Calu3 (cell line): ENCODE data around the gene ASZ1. TPM values are rescaled to one million over a fixed set of nuclear protein-coding genes. Genes with fewer than 3 reads are reported as not detected.

Experiments used
- Bru-seq: library from RNA; stranded (reverse); fragments of 400-500 nt; gene quantifications from one replicate; lab custom pipeline; 2021; lab: Mats Ljungman, UMichigan
- BruChase-seq, 2 experiments: library from RNA; stranded (reverse); fragments of 400-500 nt; gene quantifications; one replicate each; lab custom pipeline; 2021; lab: Mats Ljungman, UMichigan
- BruUV-seq: library from RNA; stranded (reverse); fragments of 400-500 nt; replicated peaks from 2 replicates; lab custom pipeline; 2021; lab: Mats Ljungman, UMichigan
- CTCF ChIA-PET: fragments of 300-600 bp; sonication (Branson Sonifier 250); formaldehyde crosslinking; loops from one replicate; lab custom pipeline; 2022; ENCODE audit warnings: antibody characterized with exemption; lab: Charles Lee
- DNase-seq: peaks from one replicate; pipeline ENCODE4 v3.0.0; 2022
- H3K27ac Mint-ChIP-seq: one replicate; pipeline ENCODE4 v1.8.0; 2022; ENCODE audit warnings: mixed read lengths; ENCODE audit not compliant: unreplicated experiment
- H3K27me3 Mint-ChIP-seq: one replicate; pipeline ENCODE4 v1.8.0; 2022; ENCODE audit warnings: mixed read lengths; ENCODE audit not compliant: unreplicated experiment
- H3K36me3 Mint-ChIP-seq: one replicate; pipeline ENCODE4 v1.8.0; 2022; ENCODE audit warnings: mild to moderate bottlenecking, moderate library complexity, mixed read lengths; ENCODE audit not compliant: insufficient read depth, unreplicated experiment
- H3K4me1 Mint-ChIP-seq: one replicate; pipeline ENCODE4 v1.8.0; 2022; ENCODE audit warnings: mild to moderate bottlenecking, low read depth, mixed read lengths; ENCODE audit not compliant: unreplicated experiment
- H3K4me3 Mint-ChIP-seq: one replicate; pipeline ENCODE4 v1.8.0; 2022; ENCODE audit warnings: mild to moderate bottlenecking, low read depth, moderate library complexity, mixed read lengths; ENCODE audit not compliant: unreplicated experiment
- H3K9me3 Mint-ChIP-seq: one replicate; pipeline ENCODE4 v1.8.0; 2022; ENCODE audit warnings: low read depth, mixed read lengths; ENCODE audit not compliant: unreplicated experiment
- CTCF ChIP-seq: fragments of 200-600 bp; IDR thresholded peaks from one replicate; pipeline ENCODE4 v1.8.0; 2022; ENCODE audit warnings: antibody characterized with exemption; ENCODE audit not compliant: unreplicated experiment
- intact Hi-C: fragments of 100-400 bp; cut with micrococcal nuclease; formaldehyde crosslinking; loops from one replicate; pipeline ENCODE4 v1.10.0; 2022; ENCODE audit not compliant: unreplicated experiment
- long read RNA-seq: library from polyadenylated mRNA; stranded (forward); transcript quantifications from one replicate; pipeline ENCODE4 v2.0.0, GENCODE V29; 2022
- total RNA-seq: library from RNA; stranded (reverse); gene quantifications from 2 replicates; pipeline ENCODE4 v1.2.3, GENCODE V29; 2022

Gene ASZ1
- total RNA-seq: not detected in 2 replicates
- percentile 7 among the genes with signal in this experiment for Bru-seq, nascent RNA
- BruChase-seq, experiment 1, labeled RNA remaining after a 6-hour chase: percentile 9 among the genes with signal in this experiment
- percentile 8 among the genes with signal in this experiment for BruChase-seq, experiment 2, labeled RNA remaining after a 2-hour chase
- long read RNA-seq: 0 reads

- H3K9me3 Mint-ChIP-seq: peaks cover 8% of the 10 kb centered on the region
- intact Hi-C loops: no loop called here
- BruUV-seq: no TSS peak
- TF ChIP-seq CTCF: no peak
- peaks cover 26% of the 10 kb centered on the region for H3K4me1 Mint-ChIP-seq
- CTCF ChIA-PET: no interaction called here
- H3K27ac Mint-ChIP-seq: no peak within 1 kb of the TSS
- no peak within 1 kb of the TSS for H3K4me3 Mint-ChIP-seq
- no peaks in the 10 kb centered on the region for H3K36me3 Mint-ChIP-seq
- no peak for DNase-seq
- no peaks in the 10 kb centered on the region for H3K27me3 Mint-ChIP-seq
Observed at GRCh38 chr7:117427258-117427701, at the start of gene ASZ1. ASZ1 (minus strand) TSS chr7:117427493; CDS start chr7:117427460, 33 bp downstream.

- no peak overlapping the region for H3K4me3 Mint-ChIP-seq
- no peaks in the 10 kb centered on the region for H3K27me3 Mint-ChIP-seq
- BruUV-seq: no TSS peak
- intact Hi-C loops: loop anchor here (2.0 kb wide), 1 partner anchor 30 kb away; no protein-coding TSS in a partner anchor
- CTCF ChIA-PET: no interaction called here
- no peak overlapping the region for H3K27ac Mint-ChIP-seq
- no peak for DNase-seq
- no peaks in the 10 kb centered on the region for H3K9me3 Mint-ChIP-seq
- H3K4me1 Mint-ChIP-seq: peaks cover 31% of the 10 kb centered on the region
- TF ChIP-seq CTCF: no peak
- H3K36me3 Mint-ChIP-seq: peaks cover 38% of the 10 kb centered on the region
Observed at GRCh38 chr7:117476557-117477215, 49.4 kb upstream of the ASZ1 start.

DNA sequence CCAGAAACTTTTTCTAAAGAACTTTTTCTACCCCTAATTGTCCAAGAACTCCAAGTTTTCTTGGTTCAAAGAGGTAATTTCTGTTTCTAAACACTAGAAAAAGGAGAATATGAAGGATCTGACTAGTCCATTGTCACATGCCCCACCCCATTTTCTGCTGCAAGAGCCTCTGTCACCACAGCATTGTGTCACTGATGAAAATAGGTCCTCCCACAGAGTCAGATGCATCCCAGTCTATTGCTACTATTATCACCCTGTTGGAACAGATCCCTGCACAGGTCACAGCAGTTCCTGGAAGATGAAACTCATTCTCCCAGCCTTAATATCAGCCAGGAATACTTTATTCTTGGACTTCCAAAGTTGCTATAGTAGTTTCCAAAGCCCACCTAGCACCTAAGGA, 45.0 kb upstream of the ASZ1 start:
- H3K9me3 Mint-ChIP-seq: no peaks in the 10 kb centered on the region
- no TSS peak for BruUV-seq
- H3K4me3 Mint-ChIP-seq: no peak overlapping the region
- DNase-seq: no peak
- CTCF ChIA-PET: no interaction called here
- no peaks in the 10 kb centered on the region for H3K36me3 Mint-ChIP-seq
- no peak for TF ChIP-seq CTCF
- intact Hi-C loops: no loop called here
- H3K27me3 Mint-ChIP-seq: no peaks in the 10 kb centered on the region
- peaks cover 28% of the 10 kb centered on the region for H3K4me1 Mint-ChIP-seq
- no peak overlapping the region for H3K27ac Mint-ChIP-seq

DNA sequence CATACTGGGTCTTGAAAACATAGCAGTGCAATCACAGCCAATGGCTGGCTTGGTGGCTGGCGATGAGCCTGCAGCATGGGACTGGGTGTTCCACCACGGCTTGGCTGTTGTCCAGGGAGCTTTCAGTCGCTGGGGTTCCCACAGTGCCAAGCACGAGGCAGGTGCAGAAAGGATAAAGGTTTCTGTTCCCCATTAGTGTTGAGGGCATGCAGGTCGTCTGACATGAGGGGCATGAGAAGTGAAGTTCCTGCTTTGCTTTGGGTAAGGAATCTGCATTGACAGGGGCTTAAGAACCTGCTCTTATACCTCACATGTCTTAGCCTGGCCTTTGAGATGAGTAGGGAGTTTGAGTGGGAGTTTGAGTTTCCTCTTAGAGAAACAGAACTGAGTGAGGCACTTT, 43.5 kb upstream of the ASZ1 start:
- H3K9me3 Mint-ChIP-seq: no peaks in the 10 kb centered on the region
- H3K27ac Mint-ChIP-seq: no peak overlapping the region
- no peak overlapping the region for H3K4me3 Mint-ChIP-seq
- TF ChIP-seq CTCF: no peak
- H3K4me1 Mint-ChIP-seq: peaks cover 12% of the 10 kb centered on the region
- no TSS peak for BruUV-seq
- CTCF ChIA-PET: no interaction called here
- no peaks in the 10 kb centered on the region for H3K27me3 Mint-ChIP-seq
- intact Hi-C loops: no loop called here
- no peak for DNase-seq
- no peaks in the 10 kb centered on the region for H3K36me3 Mint-ChIP-seq
